ENCODE measurements around the gene ROR1. TPM values are rescaled to one million over a fixed set of nuclear protein-coding genes. Genes with fewer than 3 reads are reported as not detected.

Gene ROR1
- total and polyA plus RNA-seq, 2 donors (not counting 1 experiment from before 2014, with no cell fraction given) = 14.5 to 16.5 TPM

GRCh38 chr1:64111787-64112186 is 338.0 kb downstream of the ROR1 start:
- H3K9me3 ChIP-seq (ENCODE audit: control insufficient read depth, insufficient read depth, low read depth, low read length) = no peaks in the 10 kb centered on the region
- H3K27ac ChIP-seq (ENCODE audit: insufficient read depth, low read length) = no peak overlapping the region
- DNase-seq (ENCODE audit: low read depth in 2 of 2) = peak in 1 of 2 donors; percentile 9
- H3K4me1 ChIP-seq (ENCODE audit: control insufficient read depth, extremely low read depth, insufficient read depth, low read length) = no peaks in the 10 kb centered on the region
- H3K36me3 ChIP-seq (ENCODE audit: control insufficient read depth, insufficient read depth, low read length) = no peaks in the 10 kb centered on the region
- TF ChIP-seq EZH2 (IDR thresholded peaks at IDR 0.05; ENCODE audit: low read length, missing control alignments) (no peak), CTCF (conservative IDR thresholded peaks at IDR 0.05 in 1 of 2, IDR thresholded peaks at IDR 0.05 in 1 of 2; ENCODE audit: low read depth in 1 of 2, low read length in 2 of 2) (no peak)
- no peaks in the 10 kb centered on the region for H3K79me2 ChIP-seq (ENCODE audit: control insufficient read depth, insufficient read depth, low read length)
- no peak overlapping the region for H3K4me2 ChIP-seq (ENCODE audit: extremely low read depth, insufficient read depth, low read length)
- no peak overlapping the region for H2AFZ ChIP-seq (ENCODE audit: low read length)
- H3K9ac ChIP-seq (ENCODE audit: insufficient read depth, low read length) = no peak overlapping the region
- H3K4me3 ChIP-seq (replicated peaks in 1 of 4; ENCODE audit: control extremely low read depth in 1 of 4, insufficient read depth in 1 of 4, low read depth in 3 of 4, low read length in 4 of 4) = no peak overlapping the region
- no peaks in the 10 kb centered on the region for H4K20me1 ChIP-seq (ENCODE audit: control insufficient read depth, extremely low read depth, insufficient read depth, low read length)
- no peaks in the 10 kb centered on the region for H3K27me3 ChIP-seq (ENCODE audit: control insufficient read depth, insufficient read depth, low read length)

- no peaks in the 10 kb centered on the region for H3K9me3 ChIP-seq (ENCODE audit: control insufficient read depth, insufficient read depth, low read depth, low read length)
- H4K20me1 ChIP-seq (ENCODE audit: control insufficient read depth, extremely low read depth, insufficient read depth, low read length) = no peaks in the 10 kb centered on the region
- no peaks in the 10 kb centered on the region for H3K36me3 ChIP-seq (ENCODE audit: control insufficient read depth, insufficient read depth, low read length)
- TF ChIP-seq EZH2 (IDR thresholded peaks at IDR 0.05; ENCODE audit: low read length, missing control alignments) (no peak), CTCF (conservative IDR thresholded peaks at IDR 0.05 in 1 of 2, IDR thresholded peaks at IDR 0.05 in 1 of 2; ENCODE audit: low read depth in 1 of 2, low read length in 2 of 2) (no peak)
- peak; percentile 78 to 84 for DNase-seq (ENCODE audit: low read depth in 2 of 2)
- H3K4me1 ChIP-seq (ENCODE audit: control insufficient read depth, extremely low read depth, insufficient read depth, low read length) = no peaks in the 10 kb centered on the region
- no peak overlapping the region for H3K27ac ChIP-seq (ENCODE audit: insufficient read depth, low read length)
- no peak overlapping the region for H3K4me3 ChIP-seq (replicated peaks in 1 of 4; ENCODE audit: control extremely low read depth in 1 of 4, insufficient read depth in 1 of 4, low read depth in 3 of 4, low read length in 4 of 4)
- H3K9ac ChIP-seq (ENCODE audit: insufficient read depth, low read length) = no peak overlapping the region
- no peak overlapping the region for H2AFZ ChIP-seq (ENCODE audit: low read length)
- H3K79me2 ChIP-seq (ENCODE audit: control insufficient read depth, insufficient read depth, low read length) = no peaks in the 10 kb centered on the region
- no peaks in the 10 kb centered on the region for H3K27me3 ChIP-seq (ENCODE audit: control insufficient read depth, insufficient read depth, low read length)
- H3K4me2 ChIP-seq (ENCODE audit: extremely low read depth, insufficient read depth, low read length) = no peak overlapping the region
These were observed 338.5 kb downstream of the ROR1 start for GRCh38 chr1:64112281-64112680.

GRCh38 chr1:64114012-64114525 is 340.3 kb downstream of the ROR1 start:
- H3K36me3 ChIP-seq (ENCODE audit: control insufficient read depth, insufficient read depth, low read length) = no peaks in the 10 kb centered on the region
- H3K27me3 ChIP-seq (ENCODE audit: control insufficient read depth, insufficient read depth, low read length) = no peaks in the 10 kb centered on the region
- H3K79me2 ChIP-seq (ENCODE audit: control insufficient read depth, insufficient read depth, low read length) = no peaks in the 10 kb centered on the region
- TF ChIP-seq EZH2 (IDR thresholded peaks at IDR 0.05; ENCODE audit: low read length, missing control alignments) (no peak), CTCF (conservative IDR thresholded peaks at IDR 0.05 in 1 of 2, IDR thresholded peaks at IDR 0.05 in 1 of 2; ENCODE audit: low read depth in 1 of 2, low read length in 2 of 2) (no peak)
- no peaks in the 10 kb centered on the region for H3K4me1 ChIP-seq (ENCODE audit: control insufficient read depth, extremely low read depth, insufficient read depth, low read length)
- no peaks in the 10 kb centered on the region for H3K9me3 ChIP-seq (ENCODE audit: control insufficient read depth, insufficient read depth, low read depth, low read length)
- H4K20me1 ChIP-seq (ENCODE audit: control insufficient read depth, extremely low read depth, insufficient read depth, low read length) = no peaks in the 10 kb centered on the region
- H3K27ac ChIP-seq (ENCODE audit: insufficient read depth, low read length) = no peak overlapping the region
- DNase-seq (ENCODE audit: low read depth in 2 of 2) = no peak
- H2AFZ ChIP-seq (ENCODE audit: low read length) = no peak overlapping the region
- no peak overlapping the region for H3K4me2 ChIP-seq (ENCODE audit: extremely low read depth, insufficient read depth, low read length)
- no peak overlapping the region for H3K4me3 ChIP-seq (replicated peaks in 1 of 4; ENCODE audit: control extremely low read depth in 1 of 4, insufficient read depth in 1 of 4, low read depth in 3 of 4, low read length in 4 of 4)
- no peak overlapping the region for H3K9ac ChIP-seq (ENCODE audit: insufficient read depth, low read length)
